Progenitor cell of endocrine pancreas (in vitro differentiated cells): Measurements from ENCODE around the gene PAPPA2. TPM values are rescaled to one million over a fixed set of nuclear protein-coding genes. Genes with fewer than 3 reads are reported as not detected.
"Not testable (repeated sequence)": the region's sequence is repeated elsewhere in the genome, so short reads cannot be mapped to it uniquely, and the experiment has no call there.

Source experiments
- DNase-seq: peaks from one replicate; pipeline ENCODE4 v3.0.0; 2021; ENCODE audit warnings: low spot score; ENCODE audit not compliant: unreplicated experiment
- H3K27ac Mint-ChIP-seq: 2 replicates; pipeline ENCODE4 v1.8.0; 2021; ENCODE audit warnings: mild to moderate bottlenecking, moderate library complexity, mixed read lengths
- H3K27me3 Mint-ChIP-seq: 2 replicates; pipeline ENCODE4 v1.8.0; 2021; ENCODE audit warnings: mixed read lengths
- H3K36me3 Mint-ChIP-seq: 2 replicates; pipeline ENCODE4 v1.8.0; 2022; ENCODE audit warnings: mixed read lengths; ENCODE audit not compliant: insufficient read depth
- H3K4me1 Mint-ChIP-seq: 2 replicates; pipeline ENCODE4 v1.8.0; 2021; ENCODE audit warnings: low read depth, mixed read lengths
- H3K4me3 Mint-ChIP-seq: 2 replicates; pipeline ENCODE4 v1.8.0; 2021; ENCODE audit warnings: low read depth, mild to moderate bottlenecking, moderate library complexity, mixed read lengths
- H3K9me3 Mint-ChIP-seq: 2 replicates; pipeline ENCODE4 v1.8.0; 2021; ENCODE audit warnings: low read depth, mixed read lengths
- long read RNA-seq: library from polyadenylated mRNA; unstranded; transcript quantifications from one replicate; pipeline ENCODE4 v2.0.0, GENCODE V29; 2020
- total RNA-seq: library from RNA; stranded (reverse); gene quantifications from 2 replicates; pipeline ENCODE4 v1.2.1, GENCODE V29; 2021
- TF ChIP-seq, protein P1 (sequence below): fragments of 200-600 bp; sonication (generic); IDR thresholded peaks from one replicate; pipeline ENCODE4 v1.5.0; 2021; ENCODE audit warnings: antibody characterized with exemption, mild to moderate bottlenecking; ENCODE audit not compliant: unreplicated experiment

PAPPA2 gene
- total RNA-seq: 4.1 and 4.2 TPM in 2 replicates
- long read RNA-seq, partial matches to known transcripts: 0 of 6 reads
- long read RNA-seq, other reads (novel, unspliced or antisense): 6 of 6 reads

DNA sequence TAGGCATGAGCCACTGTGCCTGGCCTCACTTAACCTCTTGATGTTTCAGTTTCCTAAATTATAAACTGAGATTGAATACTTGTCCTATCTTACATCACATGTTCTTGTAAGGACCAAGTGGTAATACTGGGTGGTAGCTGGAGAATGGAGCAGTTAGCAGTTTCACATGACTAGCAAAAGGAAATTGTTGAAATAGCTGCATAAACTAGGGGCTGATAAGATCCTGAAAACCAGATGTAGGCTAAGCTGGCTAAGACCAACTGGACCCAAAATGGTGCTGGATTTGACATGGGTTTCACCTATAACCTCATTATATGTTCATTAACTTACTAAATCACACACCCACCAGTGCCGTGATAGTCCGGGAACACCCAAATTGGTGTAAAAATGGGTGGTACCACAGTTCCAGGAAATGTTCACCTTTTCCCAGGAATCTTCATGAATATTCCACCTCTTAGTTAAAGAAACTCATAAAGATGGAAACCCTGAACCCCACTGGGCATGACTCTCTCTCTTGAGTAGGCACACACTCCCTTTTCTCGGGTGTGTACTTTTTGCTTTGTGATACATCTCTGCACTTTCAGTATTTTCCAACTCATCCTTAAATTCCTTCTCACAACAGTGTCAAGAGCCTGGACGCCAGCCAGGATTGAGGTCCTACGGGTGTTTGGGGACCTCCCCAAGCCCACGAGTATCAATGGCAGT is at the start of gene PAPPA2:
PAPPA2 (plus strand) TSS at position 502 of the 705 bp plus-strand sequence. CDS start 93,148 bp downstream, outside the sequence.
- Mint-ChIP-seq H3K36me3 (no peaks in the 10 kb centered on the region), H3K4me1 (no peaks in the 10 kb centered on the region), H3K27me3 (no peaks in the 10 kb centered on the region), H3K27ac (peak within 1 kb of the TSS; percentile 6), H3K4me3 (no peak within 1 kb of the TSS), H3K9me3 (peaks cover 9% of the 10 kb centered on the region)
- no peak for DNase-seq
- TF ChIP-seq, protein P1, sequence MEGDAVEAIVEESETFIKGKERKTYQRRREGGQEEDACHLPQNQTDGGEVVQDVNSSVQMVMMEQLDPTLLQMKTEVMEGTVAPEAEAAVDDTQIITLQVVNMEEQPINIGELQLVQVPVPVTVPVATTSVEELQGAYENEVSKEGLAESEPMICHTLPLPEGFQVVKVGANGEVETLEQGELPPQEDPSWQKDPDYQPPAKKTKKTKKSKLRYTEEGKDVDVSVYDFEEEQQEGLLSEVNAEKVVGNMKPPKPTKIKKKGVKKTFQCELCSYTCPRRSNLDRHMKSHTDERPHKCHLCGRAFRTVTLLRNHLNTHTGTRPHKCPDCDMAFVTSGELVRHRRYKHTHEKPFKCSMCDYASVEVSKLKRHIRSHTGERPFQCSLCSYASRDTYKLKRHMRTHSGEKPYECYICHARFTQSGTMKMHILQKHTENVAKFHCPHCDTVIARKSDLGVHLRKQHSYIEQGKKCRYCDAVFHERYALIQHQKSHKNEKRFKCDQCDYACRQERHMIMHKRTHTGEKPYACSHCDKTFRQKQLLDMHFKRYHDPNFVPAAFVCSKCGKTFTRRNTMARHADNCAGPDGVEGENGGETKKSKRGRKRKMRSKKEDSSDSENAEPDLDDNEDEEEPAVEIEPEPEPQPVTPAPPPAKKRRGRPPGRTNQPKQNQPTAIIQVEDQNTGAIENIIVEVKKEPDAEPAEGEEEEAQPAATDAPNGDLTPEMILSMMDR: no peak

- no peak overlapping the region for H3K27ac Mint-ChIP-seq
Measured at GRCh38 chr1:176416777-176417176, 46.2 kb upstream of the PAPPA2 start.

DNA sequence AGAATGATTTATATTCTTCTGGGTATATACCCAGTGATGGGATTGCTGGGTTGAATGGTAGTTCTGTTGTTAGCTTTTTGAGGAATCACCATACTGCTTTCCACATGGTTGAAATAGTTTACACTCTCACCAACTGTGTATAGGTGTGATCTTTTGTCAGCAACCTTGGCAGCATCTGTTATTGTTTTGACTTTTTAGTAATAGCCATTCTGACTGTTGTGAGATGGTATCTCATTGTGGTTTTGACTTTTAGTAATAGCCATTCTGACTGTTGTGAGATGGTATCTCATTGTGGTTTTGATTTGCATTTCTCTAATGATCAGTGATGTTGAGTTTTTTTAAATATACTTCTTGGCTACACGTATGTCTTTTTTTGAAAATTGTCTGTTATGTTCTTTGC is 43.4 kb upstream of the PAPPA2 start:
- not testable (repeated sequence) for DNase-seq, H3K4me3 Mint-ChIP-seq, H3K4me1 Mint-ChIP-seq, H3K27me3 Mint-ChIP-seq, H3K36me3 Mint-ChIP-seq, H3K27ac Mint-ChIP-seq
- peaks cover 18% of the 10 kb centered on the region for H3K9me3 Mint-ChIP-seq

More at GRCh38 chr1:176416777-176417176, 46.2 kb upstream of the PAPPA2 start:
- Mint-ChIP-seq H3K36me3 (peaks cover 1% of the 10 kb centered on the region), H3K4me3 (no peak overlapping the region), H3K4me1 (peaks cover 6% of the 10 kb centered on the region), H3K27me3 (peaks cover 3% of the 10 kb centered on the region), H3K9me3 (peaks cover 5% of the 10 kb centered on the region)
- TF ChIP-seq, protein P1: no peak
- no peak for DNase-seq

DNA sequence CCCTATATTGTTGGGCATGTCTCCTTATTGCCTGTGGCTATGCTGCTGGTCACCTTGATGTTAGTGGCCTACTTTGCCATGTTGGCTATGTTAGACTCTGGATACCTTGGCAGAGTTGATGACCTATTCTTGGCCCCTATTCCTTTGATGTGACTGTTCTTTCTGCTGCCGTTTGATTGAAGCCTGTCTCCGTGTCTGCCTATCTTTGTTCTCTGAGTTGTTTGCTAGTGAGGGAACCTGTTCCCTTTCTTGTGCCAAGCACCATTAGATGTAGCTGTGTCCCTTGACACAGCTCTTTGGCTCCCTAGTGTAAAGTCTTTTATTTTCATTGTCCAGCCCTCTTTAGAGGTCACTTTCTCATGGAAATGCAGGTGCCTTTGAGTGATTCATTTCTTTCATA is 28.7 kb upstream of the PAPPA2 start:
- Mint-ChIP-seq H3K36me3 (no peaks in the 10 kb centered on the region), H3K4me1 (peaks cover 2% of the 10 kb centered on the region), H3K9me3 (peaks cover 2% of the 10 kb centered on the region), H3K4me3 (no peak overlapping the region), H3K27me3 (no peaks in the 10 kb centered on the region), H3K27ac (no peak overlapping the region)
- DNase-seq: no peak
- TF ChIP-seq, protein P1: no peak

DNA sequence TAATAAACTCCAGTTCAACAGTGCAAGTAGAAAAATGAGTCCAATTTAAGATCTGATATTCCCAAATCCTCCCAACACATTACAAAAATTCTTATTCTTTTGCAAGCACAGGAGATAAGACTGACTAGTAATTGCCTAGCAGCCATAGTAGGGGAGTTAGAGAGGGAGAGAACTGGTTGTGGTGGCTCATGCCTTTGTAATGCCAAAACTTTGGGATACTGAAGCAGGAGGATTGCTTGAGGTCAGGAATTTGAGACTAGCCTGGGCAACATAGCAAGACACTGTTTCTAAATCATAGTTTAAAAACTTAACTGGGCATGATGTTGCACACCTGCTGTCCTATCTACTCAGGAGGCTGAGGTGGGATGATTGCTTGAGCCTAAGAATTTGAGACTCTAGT is 26.7 kb upstream of the PAPPA2 start:
- no peak overlapping the region for H3K27ac Mint-ChIP-seq
- H3K36me3 Mint-ChIP-seq: no peaks in the 10 kb centered on the region
- H3K4me1 Mint-ChIP-seq: peaks cover 2% of the 10 kb centered on the region
- H3K27me3 Mint-ChIP-seq: no peaks in the 10 kb centered on the region
- DNase-seq: no peak
- TF ChIP-seq, protein P1: no peak
- H3K9me3 Mint-ChIP-seq: no peaks in the 10 kb centered on the region
- no peak overlapping the region for H3K4me3 Mint-ChIP-seq

DNA sequence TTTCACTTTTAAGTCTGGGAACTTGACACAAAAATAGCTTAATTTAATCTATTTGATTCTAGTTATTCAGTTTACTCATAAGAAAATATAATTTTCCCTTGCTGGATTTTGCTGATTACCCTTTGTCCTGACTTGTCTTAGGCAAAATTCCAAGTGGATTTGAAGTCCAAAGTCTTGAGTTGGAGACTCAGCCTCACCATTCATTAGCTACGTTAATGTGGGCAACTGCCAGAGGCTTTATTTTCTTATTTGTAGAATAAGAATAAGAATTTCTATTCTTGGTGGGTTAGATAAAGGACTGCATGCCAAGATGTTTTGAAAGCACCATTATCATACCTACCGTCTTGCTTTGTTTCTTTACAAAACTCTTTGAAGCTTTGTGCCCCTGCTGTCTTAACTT is 22.8 kb upstream of the PAPPA2 start:
- Mint-ChIP-seq H3K4me1 (no peaks in the 10 kb centered on the region), H3K4me3 (no peak overlapping the region), H3K9me3 (no peaks in the 10 kb centered on the region), H3K27ac (no peak overlapping the region), H3K27me3 (no peaks in the 10 kb centered on the region), H3K36me3 (no peaks in the 10 kb centered on the region)
- TF ChIP-seq, protein P1: no peak
- no peak for DNase-seq
